HL-60 (cell line): ENCODE measurements around the gene PHRF1.
A peak's percentile ranks its signal among the peaks of the same experiment; 100 is the strongest.

Experiments used
- DNase-seq, 2 experiments: peaks; one replicate each; pipeline ENCODE4 v3.0.0-alpha.2; 2010 to 2020; ENCODE audit warnings: low read depth in 1 of 2, low spot score in 1 of 2
- H3K27ac ChIP-seq: fragments of 250-450 bp; sonication (Bioruptor Pico); replicated peaks from 2 replicates; pipeline ENCODE4 v1.5.1; 2020; ENCODE audit warnings: mild to moderate bottlenecking, moderate library complexity
- H3K27me3 ChIP-seq: fragments of 250-450 bp; sonication (Bioruptor Pico); 2 replicates; pipeline ENCODE4 v1.5.1; 2021; ENCODE audit warnings: mild to moderate bottlenecking, moderate library complexity; ENCODE audit not compliant: insufficient read depth, poor library complexity, severe bottlenecking
- H3K4me3 ChIP-seq: replicated peaks from 2 replicates; pipeline ENCODE4 v1.5.1; 2011; ENCODE audit warnings: mild to moderate bottlenecking, control low read depth, low read length; ENCODE audit not compliant: insufficient read depth
- GABPA ChIP-seq: IDR thresholded peaks from 2 replicates; pipeline ENCODE4 v1.6.1; 2012; ENCODE audit warnings: low read depth
- POLR2AphosphoS5 ChIP-seq: IDR thresholded peaks from 2 replicates; pipeline ENCODE4 v1.6.1; 2012; ENCODE audit warnings: low read depth
- REST ChIP-seq: IDR thresholded peaks from 2 replicates; pipeline ENCODE4 v1.6.1; 2012; ENCODE audit warnings: low read depth; ENCODE audit not compliant: insufficient replicate concordance
- SPI1 ChIP-seq: IDR thresholded peaks from 2 replicates; pipeline ENCODE4 v1.6.1; 2012; ENCODE audit warnings: low read depth, mild to moderate bottlenecking, borderline replicate concordance
- TF ChIP-seq, protein P1 (sequence below): IDR thresholded peaks from one replicate; pipeline ENCODE4 v1.5.1; 2011; ENCODE audit warnings: low read length, control low read depth, inconsistent platforms; ENCODE audit not compliant: insufficient read depth

PHRF1 gene

DNA sequence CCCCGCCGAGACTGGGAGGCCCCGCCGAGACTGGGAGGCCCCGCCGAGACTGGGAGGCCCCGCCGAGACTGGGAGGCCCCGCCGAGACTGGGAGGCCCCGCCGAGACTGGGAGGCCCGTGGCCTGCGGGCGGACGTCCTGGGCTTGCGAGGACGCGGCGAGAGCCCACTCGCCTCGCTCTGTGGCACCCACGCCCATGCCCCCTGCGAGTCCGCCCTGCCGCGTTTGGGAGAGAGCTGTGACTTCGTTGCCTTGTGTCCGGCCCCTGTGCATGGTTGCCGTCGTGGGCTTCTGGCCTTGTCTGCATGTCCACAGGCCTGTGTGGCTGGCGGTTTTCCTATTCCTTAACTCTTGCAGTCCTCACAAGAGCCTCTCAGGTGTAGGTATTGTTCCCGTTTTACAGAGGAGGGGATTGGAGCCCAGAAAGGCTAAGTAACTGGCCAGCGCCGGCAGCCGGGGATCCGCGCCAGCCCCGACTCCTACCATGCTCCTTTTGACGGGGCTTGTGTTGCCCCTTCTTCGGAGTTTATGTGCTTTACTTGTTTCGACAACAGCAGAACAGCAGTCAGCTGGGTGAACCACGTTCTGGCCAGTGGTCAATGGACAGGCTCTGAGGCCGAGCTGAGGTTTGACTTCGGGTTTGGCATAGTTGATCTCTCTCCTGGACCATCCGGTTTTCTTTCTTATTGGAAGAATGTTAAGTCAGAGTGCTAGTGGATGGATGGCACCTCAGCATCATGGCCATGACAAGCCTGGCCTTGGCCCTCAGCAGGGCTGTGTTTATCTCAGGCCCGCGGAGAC lies 741 bp downstream of the PHRF1 start:
- Histone ChIP-seq H3K27me3 (peaks cover 4% of the 10 kb centered on the region), H3K4me3 (peak overlapping the region; percentile 93), H3K27ac (peak overlapping the region; percentile 85)
- no peak for DNase-seq
- TF ChIP-seq SPI1, result no peak
- TF ChIP-seq, protein P1, sequence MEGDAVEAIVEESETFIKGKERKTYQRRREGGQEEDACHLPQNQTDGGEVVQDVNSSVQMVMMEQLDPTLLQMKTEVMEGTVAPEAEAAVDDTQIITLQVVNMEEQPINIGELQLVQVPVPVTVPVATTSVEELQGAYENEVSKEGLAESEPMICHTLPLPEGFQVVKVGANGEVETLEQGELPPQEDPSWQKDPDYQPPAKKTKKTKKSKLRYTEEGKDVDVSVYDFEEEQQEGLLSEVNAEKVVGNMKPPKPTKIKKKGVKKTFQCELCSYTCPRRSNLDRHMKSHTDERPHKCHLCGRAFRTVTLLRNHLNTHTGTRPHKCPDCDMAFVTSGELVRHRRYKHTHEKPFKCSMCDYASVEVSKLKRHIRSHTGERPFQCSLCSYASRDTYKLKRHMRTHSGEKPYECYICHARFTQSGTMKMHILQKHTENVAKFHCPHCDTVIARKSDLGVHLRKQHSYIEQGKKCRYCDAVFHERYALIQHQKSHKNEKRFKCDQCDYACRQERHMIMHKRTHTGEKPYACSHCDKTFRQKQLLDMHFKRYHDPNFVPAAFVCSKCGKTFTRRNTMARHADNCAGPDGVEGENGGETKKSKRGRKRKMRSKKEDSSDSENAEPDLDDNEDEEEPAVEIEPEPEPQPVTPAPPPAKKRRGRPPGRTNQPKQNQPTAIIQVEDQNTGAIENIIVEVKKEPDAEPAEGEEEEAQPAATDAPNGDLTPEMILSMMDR, result no peak
- no peak for TF ChIP-seq GABPA
- no peak for TF ChIP-seq POLR2AphosphoS5

GRCh38 chr11:577611-577894 lies 1.3 kb downstream of the PHRF1 start:
- DNase-seq, result no peak
- TF ChIP-seq, protein P1, result no peak
- no peak for TF ChIP-seq GABPA
- no peak for TF ChIP-seq SPI1
- no peak for TF ChIP-seq REST
- TF ChIP-seq POLR2AphosphoS5, result no peak
- H3K27ac ChIP-seq, result peak overlapping the region; percentile 85
- peak overlapping the region; percentile 93 for H3K4me3 ChIP-seq
- peaks cover 4% of the 10 kb centered on the region for H3K27me3 ChIP-seq

DNA sequence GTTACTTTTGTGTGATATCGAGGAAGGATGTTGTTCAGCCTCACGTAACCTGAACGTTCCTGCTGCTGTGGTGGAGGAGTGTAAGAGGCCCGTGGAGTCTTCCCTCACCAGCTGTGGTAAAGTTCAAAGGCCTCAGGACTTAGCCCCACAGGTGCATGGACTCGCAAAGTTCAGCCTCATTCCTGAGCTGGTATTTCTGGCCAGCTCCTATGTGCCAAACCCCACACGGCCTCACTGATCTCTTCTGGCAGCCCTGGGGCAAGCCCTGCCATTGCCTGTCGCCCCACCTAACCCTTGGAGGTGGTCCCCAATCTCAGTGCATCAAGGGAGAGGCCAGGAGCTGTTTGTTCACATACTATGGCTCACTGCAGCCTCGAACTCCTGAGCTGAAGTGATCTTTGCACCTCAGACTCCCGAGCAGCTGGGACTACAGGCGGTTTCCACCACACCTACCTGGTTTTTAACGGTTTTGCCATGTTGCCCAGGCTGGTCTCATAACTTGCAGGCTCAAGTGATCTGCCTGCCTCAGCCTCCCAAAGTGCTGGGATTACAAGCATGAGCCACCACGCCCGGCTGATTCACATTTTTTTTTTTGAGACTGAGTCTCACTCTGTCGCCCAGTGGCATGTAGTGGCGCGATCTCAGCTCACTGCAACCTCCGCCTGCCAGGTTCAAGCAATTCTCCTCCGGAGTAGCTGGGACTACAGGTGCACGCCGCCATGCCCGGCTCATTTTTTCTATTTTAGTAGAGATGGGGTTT lies 2.2 kb downstream of the PHRF1 start:
- DNase-seq, result no peak
- no peak overlapping the region for H3K27ac ChIP-seq
- no peak overlapping the region for H3K4me3 ChIP-seq
- no peak for TF ChIP-seq SPI1
- TF ChIP-seq REST, result no peak
- TF ChIP-seq, protein P1, result no peak
- TF ChIP-seq POLR2AphosphoS5, result no peak
- TF ChIP-seq GABPA, result no peak
- peaks cover 4% of the 10 kb centered on the region for H3K27me3 ChIP-seq
